Mucosa of stomach (tissue), 1 donor: Measurements from ENCODE around the gene CELSR3.

Experiments
- H3K27me3 ChIP-seq: one replicate; pipeline ENCODE4 v1.7.0; 2013; ENCODE audit warnings: mild to moderate bottlenecking, low read length; ENCODE audit not compliant: control insufficient read depth, insufficient read depth
- H3K36me3 ChIP-seq: one replicate; pipeline ENCODE4 v1.7.0; 2013; ENCODE audit warnings: low read length; ENCODE audit not compliant: control insufficient read depth, insufficient read depth
- H3K4me1 ChIP-seq: one replicate; pipeline ENCODE4 v1.7.0; 2013; ENCODE audit warnings: mild to moderate bottlenecking, low read length; ENCODE audit not compliant: control insufficient read depth, insufficient read depth
- H3K4me3 ChIP-seq: one replicate; pipeline ENCODE4 v1.7.0; 2013; ENCODE audit warnings: low read length
- H3K9ac ChIP-seq: one replicate; pipeline ENCODE4 v1.7.0; 2013; ENCODE audit warnings: mild to moderate bottlenecking, low read length, moderate library complexity
- H3K9me3 ChIP-seq: one replicate; pipeline ENCODE4 v1.7.0; 2013; ENCODE audit warnings: mild to moderate bottlenecking, low read length, moderate library complexity; ENCODE audit not compliant: control insufficient read depth
- donor health status: Pancreatic carcinoma.

CELSR3 gene

DNA sequence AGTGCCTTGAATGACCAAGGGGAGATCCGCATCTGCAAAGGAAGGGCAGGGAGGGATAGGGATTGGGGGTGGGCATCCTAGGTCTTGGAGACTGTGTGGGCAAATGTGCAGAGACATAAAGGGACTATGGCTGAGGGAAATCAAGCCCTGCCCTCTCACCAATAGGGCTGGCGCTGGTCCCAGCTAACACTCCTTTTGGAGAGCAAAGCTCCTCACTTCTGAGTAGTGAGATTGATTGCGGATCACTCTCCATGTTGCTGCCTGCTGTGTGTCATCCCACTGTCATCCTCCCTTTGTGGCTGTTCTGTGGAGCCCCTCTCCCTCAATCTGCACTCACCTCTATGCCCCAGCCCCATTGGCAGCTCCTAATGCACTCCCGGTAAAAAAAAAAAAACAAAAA, 2.2 kb upstream of the CELSR3 start:
- Histone ChIP-seq H3K9me3 (no peaks in the 10 kb centered on the region), H3K9ac (no peak overlapping the region), H3K4me1 (peaks cover 24% of the 10 kb centered on the region), H3K4me3 (no peak overlapping the region), H3K27me3 (peaks cover 29% of the 10 kb centered on the region), H3K36me3 (no peaks in the 10 kb centered on the region)

GRCh38 chr3:48664313-48664644, 1.6 kb upstream of the CELSR3 start:
- Histone ChIP-seq H3K27me3 (peaks cover 30% of the 10 kb centered on the region), H3K4me3 (no peak overlapping the region)

GRCh38 chr3:48663489-48664312, 1.0 kb upstream of the CELSR3 start:
- H3K4me3 ChIP-seq, result peak overlapping the region; percentile 92
- H3K9me3 ChIP-seq, result no peaks in the 10 kb centered on the region
- no peaks in the 10 kb centered on the region for H3K36me3 ChIP-seq
- peaks cover 35% of the 10 kb centered on the region for H3K27me3 ChIP-seq
- peak overlapping the region; percentile 74 for H3K9ac ChIP-seq
- H3K4me1 ChIP-seq, result peaks cover 24% of the 10 kb centered on the region

More at GRCh38 chr3:48664313-48664644, 1.6 kb upstream of the CELSR3 start:
- no peaks in the 10 kb centered on the region for H3K36me3 ChIP-seq
- H3K9ac ChIP-seq, result peak overlapping the region; percentile 74
- H3K4me1 ChIP-seq, result peaks cover 24% of the 10 kb centered on the region
- H3K9me3 ChIP-seq, result no peaks in the 10 kb centered on the region

DNA sequence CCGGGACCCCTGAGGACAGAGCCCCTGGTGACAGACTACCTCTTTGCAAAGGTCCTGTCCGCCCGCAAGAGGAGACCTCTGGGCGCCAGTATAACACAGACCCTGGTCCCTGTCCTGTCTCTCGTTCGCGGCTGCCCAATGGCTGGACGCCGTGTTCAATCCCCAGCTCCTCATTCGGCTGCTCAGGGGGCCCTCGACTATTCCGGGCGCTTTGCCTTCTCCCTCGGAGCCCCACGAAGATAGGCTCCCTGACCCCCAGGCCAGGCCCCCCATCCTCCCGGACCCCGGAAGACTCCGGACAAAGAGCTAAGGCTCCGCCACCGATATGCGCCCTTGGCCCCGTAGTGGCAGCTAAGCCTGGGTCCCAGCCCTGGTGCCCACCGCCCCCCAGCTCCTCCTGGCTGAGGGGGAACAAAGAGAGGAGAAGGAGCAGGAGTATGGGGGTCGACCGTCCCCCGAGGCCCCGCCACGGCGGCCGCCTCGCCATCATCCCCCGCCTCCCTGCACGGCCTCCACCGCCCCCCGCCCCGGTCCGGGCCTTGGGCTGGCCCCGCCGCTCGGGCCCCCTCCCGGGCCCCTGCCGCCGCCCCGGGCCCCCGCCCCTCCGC, 437 bp downstream of the CELSR3 start:
- Histone ChIP-seq H3K9me3 (no peaks in the 10 kb centered on the region), H3K36me3 (no peaks in the 10 kb centered on the region), H3K27me3 (peaks cover 45% of the 10 kb centered on the region), H3K4me1 (peaks cover 24% of the 10 kb centered on the region), H3K9ac (no peak overlapping the region), H3K4me3 (no peak overlapping the region)

- Histone ChIP-seq H3K4me1 (peaks cover 28% of the 10 kb centered on the region), H3K36me3 (no peaks in the 10 kb centered on the region), H3K4me3 (peak overlapping the region; percentile 19), H3K9me3 (no peaks in the 10 kb centered on the region), H3K9ac (no peak overlapping the region), H3K27me3 (peaks cover 50% of the 10 kb centered on the region)
Observed at GRCh38 chr3:48661501-48662144, 1.1 kb downstream of the CELSR3 start.

- Histone ChIP-seq H3K36me3 (no peaks in the 10 kb centered on the region), H3K9me3 (no peaks in the 10 kb centered on the region), H3K27me3 (peaks cover 50% of the 10 kb centered on the region), H3K9ac (no peak overlapping the region), H3K4me1 (peaks cover 30% of the 10 kb centered on the region), H3K4me3 (peak overlapping the region; percentile 19)
Observed at GRCh38 chr3:48660800-48661400, 1.8 kb downstream of the CELSR3 start.

DNA sequence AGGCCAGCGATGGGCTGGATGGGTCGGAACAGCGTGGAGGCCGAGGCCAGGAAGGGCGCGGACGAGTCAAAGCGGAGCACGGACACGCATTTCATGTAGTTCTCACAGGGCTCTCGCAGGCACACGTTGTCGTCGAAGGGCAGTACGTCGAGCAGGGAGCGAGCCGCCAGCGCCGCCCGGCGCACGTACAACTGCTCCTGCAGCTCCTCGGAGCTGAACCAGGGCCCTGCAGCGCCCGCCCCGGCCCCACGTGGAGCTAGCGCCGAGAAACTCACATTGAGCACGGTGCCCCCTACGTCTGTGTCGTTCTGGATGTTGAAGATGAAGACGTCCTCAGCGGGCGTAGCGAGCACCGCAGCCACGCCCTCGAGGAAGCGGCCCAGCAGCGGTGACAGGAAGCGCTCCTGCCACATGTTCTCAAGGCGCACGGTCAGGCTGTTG, 5.8 kb downstream of the CELSR3 start:
- Histone ChIP-seq H3K9me3 (no peaks in the 10 kb centered on the region), H3K4me3 (peak overlapping the region; percentile 25), H3K4me1 (peaks cover 15% of the 10 kb centered on the region), H3K9ac (peak overlapping the region; percentile 47), H3K27me3 (peaks cover 33% of the 10 kb centered on the region), H3K36me3 (no peaks in the 10 kb centered on the region)

DNA sequence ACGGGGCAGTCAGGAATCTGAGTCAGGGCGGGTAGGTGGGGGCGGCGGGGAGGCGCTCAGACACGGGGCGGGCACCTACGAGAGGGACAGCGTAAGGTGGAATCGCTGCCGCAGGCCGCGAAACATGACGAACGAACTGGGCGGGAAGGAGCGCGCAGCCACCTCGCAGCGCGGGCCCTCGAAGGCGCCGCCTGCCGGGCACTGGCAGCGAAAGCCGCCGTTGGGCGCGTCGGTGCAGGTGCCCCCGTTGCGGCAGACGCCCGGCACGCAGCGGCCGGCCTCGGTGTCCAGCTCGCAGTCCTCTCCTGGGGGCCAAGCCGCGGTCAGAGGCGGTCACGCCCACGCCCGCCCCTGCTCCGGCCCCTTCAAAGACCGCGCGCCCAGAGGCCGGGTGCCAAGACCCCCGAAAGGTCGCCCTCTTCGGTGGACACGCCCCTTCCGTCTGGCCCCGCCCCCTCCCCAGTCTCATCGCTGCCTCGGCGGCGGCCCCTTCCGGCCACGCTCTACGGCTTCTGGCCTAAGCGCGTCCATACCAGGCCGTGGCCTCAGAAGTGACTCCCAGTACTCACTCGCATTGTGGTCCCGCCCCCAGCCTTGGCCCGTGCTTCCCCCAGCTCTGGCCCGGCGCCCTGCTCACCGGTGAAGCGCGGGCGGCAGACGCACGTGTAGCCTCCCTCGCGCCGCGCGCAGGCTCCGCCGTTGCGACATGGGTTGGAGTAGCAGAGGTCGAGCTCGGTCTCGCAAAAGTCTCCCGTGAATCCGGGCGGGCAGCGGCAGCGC, 6.4 kb downstream of the CELSR3 start:
- Histone ChIP-seq H3K4me1 (peaks cover 9% of the 10 kb centered on the region), H3K9me3 (no peaks in the 10 kb centered on the region), H3K4me3 (peak overlapping the region; percentile 25), H3K27me3 (peaks cover 32% of the 10 kb centered on the region), H3K36me3 (no peaks in the 10 kb centered on the region), H3K9ac (peak overlapping the region; percentile 47)

DNA sequence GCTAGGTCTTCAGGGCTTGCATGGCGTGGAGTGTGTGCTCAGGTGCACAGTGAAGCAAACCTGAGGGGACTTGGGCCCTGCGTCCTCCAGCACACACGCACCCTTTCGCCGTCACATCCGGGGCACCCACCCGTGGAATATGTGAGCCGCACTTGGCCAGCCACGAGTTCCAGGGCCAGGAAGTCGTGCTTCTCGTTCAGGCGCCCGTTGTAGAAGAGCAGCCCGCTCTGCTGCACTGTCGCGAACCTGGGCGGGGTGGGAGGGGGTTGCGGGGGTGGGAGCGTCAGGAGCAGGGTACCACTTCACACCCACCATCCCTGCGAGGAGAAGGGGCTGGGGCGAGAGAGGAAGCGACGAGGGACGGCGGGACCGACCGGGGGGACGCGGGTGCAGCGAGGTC, 7.1 kb downstream of the CELSR3 start:
- no peaks in the 10 kb centered on the region for H3K9me3 ChIP-seq
- H3K36me3 ChIP-seq, result no peaks in the 10 kb centered on the region
- peaks cover 6% of the 10 kb centered on the region for H3K4me1 ChIP-seq
- H3K27me3 ChIP-seq, result peaks cover 28% of the 10 kb centered on the region
- no peak overlapping the region for H3K4me3 ChIP-seq
- no peak overlapping the region for H3K9ac ChIP-seq

DNA sequence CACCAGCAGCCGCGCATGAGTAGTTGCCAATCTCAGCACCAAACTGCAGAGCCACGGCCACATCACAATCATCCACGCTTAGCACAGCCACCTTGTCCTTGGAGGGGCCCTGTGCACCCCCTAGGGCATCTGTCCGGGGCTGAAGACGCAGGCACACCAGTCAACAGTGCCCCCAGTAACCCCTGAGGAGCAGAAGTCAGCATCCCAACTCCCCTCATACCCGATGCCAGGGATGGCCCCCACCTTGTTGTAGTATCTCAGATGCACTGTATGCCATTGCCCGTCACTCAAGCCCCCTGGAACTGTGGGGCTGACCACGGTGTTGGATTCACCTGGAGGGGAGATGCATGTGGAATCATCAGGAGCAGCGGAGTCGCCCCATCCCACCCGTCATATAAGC, 7.6 kb downstream of the CELSR3 start:
- H3K4me3 ChIP-seq, result no peak overlapping the region

DNA sequence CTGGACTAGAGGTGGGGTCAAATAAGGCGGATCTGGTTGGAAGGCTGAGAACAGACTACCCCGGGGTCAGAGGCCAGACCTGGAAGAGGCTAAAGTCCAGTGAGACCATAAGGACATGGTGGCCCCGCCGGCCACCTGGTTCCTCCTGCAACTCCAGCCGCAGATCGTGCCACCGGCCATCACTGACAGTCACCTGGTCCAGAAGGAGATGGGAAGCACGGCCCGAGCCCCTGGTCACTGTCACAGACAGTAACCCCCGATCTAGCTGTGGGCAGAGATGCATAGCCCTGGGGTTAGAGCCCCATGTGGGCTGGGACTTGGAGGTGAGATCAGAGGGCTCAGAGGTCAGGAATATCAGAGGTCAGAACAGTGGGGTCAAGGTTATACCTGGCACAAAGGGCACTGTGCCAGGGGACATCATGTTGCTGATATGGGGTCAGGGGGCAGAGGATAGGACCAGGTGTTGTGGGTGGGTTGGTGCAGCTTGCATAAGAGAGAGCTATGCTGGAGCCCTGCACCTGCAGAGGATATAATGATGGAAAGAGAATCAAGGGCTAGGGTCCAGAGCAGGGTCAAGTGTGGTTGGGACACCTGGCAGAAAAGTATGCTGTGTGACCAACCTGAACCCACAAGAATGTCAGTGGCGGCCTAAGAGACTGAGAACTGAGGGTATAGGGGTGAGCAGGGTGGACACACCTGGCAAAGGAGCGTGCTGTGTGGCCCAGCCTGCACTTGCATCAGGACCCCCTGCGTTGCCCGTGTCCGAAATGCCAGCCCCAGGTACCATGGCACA, 9.6 kb downstream of the CELSR3 start:
- Histone ChIP-seq H3K9me3 (no peaks in the 10 kb centered on the region), H3K4me1 (peaks cover 6% of the 10 kb centered on the region), H3K27me3 (peaks cover 10% of the 10 kb centered on the region), H3K4me3 (no peak overlapping the region), H3K9ac (no peak overlapping the region), H3K36me3 (no peaks in the 10 kb centered on the region)

More for the DNA sequence above, 7.6 kb downstream of the CELSR3 start:
- Histone ChIP-seq H3K36me3 (no peaks in the 10 kb centered on the region), H3K4me1 (peaks cover 6% of the 10 kb centered on the region), H3K27me3 (peaks cover 22% of the 10 kb centered on the region), H3K9me3 (no peaks in the 10 kb centered on the region), H3K9ac (no peak overlapping the region)
